ENCODE measurements around the gene ITGA11. TPM values are rescaled to one million over a fixed set of nuclear protein-coding genes. Genes with fewer than 3 reads are reported as not detected.

The ITGA11 gene
- total RNA-seq, 3 donors from 2014 or later (not counting 1 experiment from before 2014, with no cell fraction given): not detected

GRCh38 chr15:68279779-68280753 lies 151.9 kb downstream of the ITGA11 start:
- TF ChIP-seq, protein P1, sequence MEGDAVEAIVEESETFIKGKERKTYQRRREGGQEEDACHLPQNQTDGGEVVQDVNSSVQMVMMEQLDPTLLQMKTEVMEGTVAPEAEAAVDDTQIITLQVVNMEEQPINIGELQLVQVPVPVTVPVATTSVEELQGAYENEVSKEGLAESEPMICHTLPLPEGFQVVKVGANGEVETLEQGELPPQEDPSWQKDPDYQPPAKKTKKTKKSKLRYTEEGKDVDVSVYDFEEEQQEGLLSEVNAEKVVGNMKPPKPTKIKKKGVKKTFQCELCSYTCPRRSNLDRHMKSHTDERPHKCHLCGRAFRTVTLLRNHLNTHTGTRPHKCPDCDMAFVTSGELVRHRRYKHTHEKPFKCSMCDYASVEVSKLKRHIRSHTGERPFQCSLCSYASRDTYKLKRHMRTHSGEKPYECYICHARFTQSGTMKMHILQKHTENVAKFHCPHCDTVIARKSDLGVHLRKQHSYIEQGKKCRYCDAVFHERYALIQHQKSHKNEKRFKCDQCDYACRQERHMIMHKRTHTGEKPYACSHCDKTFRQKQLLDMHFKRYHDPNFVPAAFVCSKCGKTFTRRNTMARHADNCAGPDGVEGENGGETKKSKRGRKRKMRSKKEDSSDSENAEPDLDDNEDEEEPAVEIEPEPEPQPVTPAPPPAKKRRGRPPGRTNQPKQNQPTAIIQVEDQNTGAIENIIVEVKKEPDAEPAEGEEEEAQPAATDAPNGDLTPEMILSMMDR (IDR thresholded peaks at IDR 0.05): no peak
- DNase-seq (no peak), ATAC-seq (no peak)
- H3K9me3 Mint-ChIP-seq: no peaks in the 10 kb centered on the region
- H3K27me3 Mint-ChIP-seq (ENCODE audit: low read depth in 2 of 2): no peaks in the 10 kb centered on the region
- intact Hi-C loops (cut with micrococcal nuclease): loop anchor here (5.0 to 10.0 kb wide), 2 partner anchors 438 to 1025 kb away; partner anchors contain the start of genes AAGAB, IQCH and RNU6-1
- peaks cover 33% of the 10 kb centered on the region for H3K4me1 ChIP-seq (ENCODE audit: control insufficient read depth, insufficient read depth, low read length)
- H3K9me3 ChIP-seq (ENCODE audit: control insufficient read depth, insufficient read depth, low read length): no peaks in the 10 kb centered on the region
- peaks cover 54 to 58% of the 10 kb centered on the region in 2 donors for H3K4me1 Mint-ChIP-seq
- H3K36me3 Mint-ChIP-seq: no peaks in the 10 kb centered on the region
- H3K36me3 ChIP-seq (ENCODE audit: control insufficient read depth, insufficient read depth, low read length): peaks cover 6% of the 10 kb centered on the region
- WGBS (ENCODE audit: insufficient coverage): 58% methylated on average over 11 of the region's 11 CpGs
- H3K4me3 Mint-ChIP-seq: peak overlapping the region; percentile 94
- H3K27ac ChIP-seq (ENCODE audit: low read length): no peak overlapping the region
- H3K4me3 ChIP-seq (ENCODE audit: low read length): no peak overlapping the region
- H3K27ac Mint-ChIP-seq: peak overlapping the region; percentile 96 to 98
- H3K27me3 ChIP-seq (ENCODE audit: control insufficient read depth, insufficient read depth, low read length): no peaks in the 10 kb centered on the region

GRCh38 chr15:68278595-68279405 lies 153.2 kb downstream of the ITGA11 start:
- H3K4me1 Mint-ChIP-seq: peaks cover 51% of the 10 kb centered on the region in 2 donors
- peak in 1 of 2 donors; percentile 30 for DNase-seq
- H3K4me1 ChIP-seq (ENCODE audit: control insufficient read depth, insufficient read depth, low read length): peaks cover 33% of the 10 kb centered on the region

DNA sequence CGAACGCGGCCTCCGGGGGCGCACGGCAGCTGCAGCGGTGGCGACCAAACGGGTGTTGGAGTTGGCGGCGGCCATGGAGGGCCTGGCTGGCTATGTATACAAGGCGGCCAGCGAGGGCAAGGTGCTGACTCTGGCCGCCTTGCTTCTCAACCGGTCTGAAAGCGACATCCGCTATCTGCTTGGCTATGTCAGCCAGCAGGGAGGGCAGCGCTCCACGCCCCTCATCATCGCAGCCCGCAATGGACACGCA lies 153.7 kb downstream of the ITGA11 start:
- DNase-seq: no peak
- Mint-ChIP-seq H3K36me3 (no peaks in the 10 kb centered on the region), H3K9me3 (no peaks in the 10 kb centered on the region), H3K4me1 (peaks cover 51% of the 10 kb centered on the region in 2 donors), H3K4me3 (peak overlapping the region; percentile 94), H3K27ac (peak overlapping the region; percentile 96 to 98), H3K27me3 (ENCODE audit: low read depth in 2 of 2) (no peaks in the 10 kb centered on the region)
- peak overlapping the region; percentile 89 for H3K27ac ChIP-seq (ENCODE audit: low read length)
- no peaks in the 10 kb centered on the region for H3K27me3 ChIP-seq (ENCODE audit: control insufficient read depth, insufficient read depth, low read length)
- no peaks in the 10 kb centered on the region for H3K9me3 ChIP-seq (ENCODE audit: control insufficient read depth, insufficient read depth, low read length)
- 0% methylated on average over 22 of the region's 22 CpGs for WGBS (ENCODE audit: insufficient coverage)
- TF ChIP-seq, protein P1 (IDR thresholded peaks at IDR 0.05): peak; percentile 29
- H3K4me1 ChIP-seq (ENCODE audit: control insufficient read depth, insufficient read depth, low read length): peaks cover 33% of the 10 kb centered on the region
- H3K36me3 ChIP-seq (ENCODE audit: control insufficient read depth, insufficient read depth, low read length): no peaks in the 10 kb centered on the region
- peak in 1 of 3 donors; percentile 14 for ATAC-seq
- intact Hi-C loops (cut with micrococcal nuclease): loop anchor here (1.0 to 5.0 kb wide), 2 partner anchors 49 to 436 kb away; partner anchors contain the start of genes CLN6 and RNU6-1
- H3K4me3 ChIP-seq (ENCODE audit: low read length): peak overlapping the region; percentile 72

More at GRCh38 chr15:68278595-68279405, 153.2 kb downstream of the ITGA11 start:
- Mint-ChIP-seq H3K27me3 (ENCODE audit: low read depth in 2 of 2) (no peaks in the 10 kb centered on the region), H3K27ac (peak overlapping the region; percentile 96 to 98), H3K4me3 (peak overlapping the region; percentile 94), H3K36me3 (no peaks in the 10 kb centered on the region), H3K9me3 (no peaks in the 10 kb centered on the region)
- WGBS (ENCODE audit: insufficient coverage): 6% methylated on average over 20 of the region's 23 CpGs
- H3K27ac ChIP-seq (ENCODE audit: low read length): peak overlapping the region; percentile 89
- H3K27me3 ChIP-seq (ENCODE audit: control insufficient read depth, insufficient read depth, low read length): no peaks in the 10 kb centered on the region
- TF ChIP-seq, protein P1 (IDR thresholded peaks at IDR 0.05): no peak
- intact Hi-C loops (cut with micrococcal nuclease): loop anchor here (1.0 to 5.0 kb wide), 2 partner anchors 49 to 436 kb away; partner anchors contain the start of genes CLN6 and RNU6-1
- H3K4me3 ChIP-seq (ENCODE audit: low read length): peak overlapping the region; percentile 72
- H3K36me3 ChIP-seq (ENCODE audit: control insufficient read depth, insufficient read depth, low read length): no peaks in the 10 kb centered on the region
- ATAC-seq: peak in 1 of 3 donors; percentile 9
- no peaks in the 10 kb centered on the region for H3K9me3 ChIP-seq (ENCODE audit: control insufficient read depth, insufficient read depth, low read length)

Measured in natural killer cell (primary cell).